T-helper 2 cell treated with Interferon-gamma antibody and Interleukin-4, amounts not matched to agents 100 ng/mL and 5 ng/mL, for 36 hours (primary cell): Measurements from ENCODE around the gene GPR45. TPM values are rescaled to one million over a fixed set of nuclear protein-coding genes. Genes with fewer than 3 reads are reported as not detected.

ENCODE experiments used
- total RNA-seq: library from RNA; stranded (reverse); gene quantifications from 2 replicates; pipeline ENCODE4 v1.2.3, GENCODE V29; 2022

GPR45 gene
- total RNA-seq, 1 donor from 2014 or later, result not detected

Other genes with a start within 250 kb of the GPR45 start
- gene MRPS9, start 203.7 kb upstream of the GPR45 start, total RNA-seq, result 24.1 and 25.0 TPM in 2 replicates
- gene TGFBRAP1, start 88.0 kb downstream of the GPR45 start, total RNA-seq, result 24.1 and 24.7 TPM in 2 replicates
- 18.1 and 18.6 TPM in 2 replicates for gene C2orf49, start 95.8 kb downstream of the GPR45 start, total RNA-seq
- gene FHL2, start 157.3 kb downstream of the GPR45 start, total RNA-seq, result 6.1 and 6.5 TPM in 2 replicates